Activated CD4-positive, alpha-beta T cell treated with anti-CD3 and anti-CD28 coated beads, Interleukin-2, amount 50 U/mL, for 4 hours (primary cell): Measurements from ENCODE around the gene ZNF536.
"Not testable (repeated sequence)": the region's sequence is repeated elsewhere in the genome, so short reads cannot be mapped to it uniquely, and the experiment has no call there.

Experiments
- DNase-seq, 2 experiments: peaks; one replicate each; pipeline ENCODE4 v3.0.0-alpha.2; 2020

Gene ZNF536

GRCh38 chr19:30448386-30449077, 76.3 kb downstream of the ZNF536 start:
- DNase-seq = no peak

DNA sequence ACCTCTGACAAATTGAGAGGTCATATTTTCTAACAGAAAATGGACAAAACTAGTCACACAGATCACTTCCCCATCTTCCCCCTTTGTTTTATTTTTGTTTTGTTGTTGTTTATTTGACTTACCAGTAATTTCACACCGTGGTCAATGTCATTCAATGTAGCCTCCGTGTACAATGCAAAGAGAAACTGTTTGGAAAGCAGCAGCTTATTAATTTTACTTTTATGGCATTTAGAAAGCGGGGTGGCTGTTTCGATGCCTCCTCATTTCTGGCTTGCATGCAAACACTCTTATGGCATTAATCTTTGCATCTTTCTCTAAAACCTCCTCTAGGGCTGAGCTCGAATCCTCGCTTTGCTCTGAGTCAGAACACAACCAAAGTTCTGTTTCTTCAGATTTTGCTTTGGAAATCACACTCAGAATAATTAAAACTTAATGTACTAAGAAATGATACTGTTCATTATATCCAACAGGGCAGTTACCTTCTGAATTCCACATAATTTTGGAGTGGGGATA, 77.0 kb downstream of the ZNF536 start:
- DNase-seq = no peak

DNA sequence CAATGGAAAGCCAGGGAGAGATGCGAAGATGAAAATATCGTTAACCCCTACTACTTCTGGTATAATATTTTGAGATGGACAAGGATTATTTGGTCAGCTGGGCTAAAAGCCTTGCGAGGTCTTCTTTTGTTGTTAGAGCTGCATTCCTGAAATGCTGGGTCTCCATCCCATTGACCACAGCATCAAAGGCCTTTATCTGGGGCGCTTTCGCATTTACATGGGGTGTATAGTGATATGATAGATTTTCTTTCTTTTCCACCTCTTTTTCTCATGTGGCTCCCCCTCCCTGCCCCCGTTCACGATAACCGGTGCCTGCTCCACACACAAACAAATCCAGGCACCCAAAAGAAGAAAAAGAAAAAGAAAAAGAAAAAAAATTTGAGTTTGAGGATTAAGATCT, 77.5 kb downstream of the ZNF536 start:
- no peak for DNase-seq

GRCh38 chr19:30450100-30450499, 77.9 kb downstream of the ZNF536 start:
- no peak for DNase-seq

GRCh38 chr19:30450835-30451321, 78.7 kb downstream of the ZNF536 start:
- no peak for DNase-seq

GRCh38 chr19:30452931-30453330, 80.7 kb downstream of the ZNF536 start:
- no peak for DNase-seq

DNA sequence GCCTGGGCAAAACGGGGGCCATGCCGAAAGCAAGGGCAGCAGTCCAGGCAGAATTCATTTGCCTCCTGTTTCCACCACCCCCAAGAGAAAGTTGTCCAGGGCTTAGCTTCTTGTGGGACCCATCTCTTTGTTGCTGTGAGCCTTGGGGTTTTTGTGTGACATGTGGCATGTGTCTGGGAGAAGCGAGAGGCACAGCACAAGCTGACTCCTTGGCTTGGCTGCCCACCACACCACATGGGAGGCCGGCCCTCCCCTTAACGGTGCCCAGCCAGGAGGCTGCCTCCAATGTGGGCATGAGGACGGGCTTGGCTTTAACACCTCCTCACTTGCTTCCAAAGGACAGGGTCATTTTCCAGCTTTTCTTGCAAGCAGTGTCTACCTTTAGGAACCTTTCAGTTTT, 81.6 kb downstream of the ZNF536 start:
- no peak for DNase-seq

DNA sequence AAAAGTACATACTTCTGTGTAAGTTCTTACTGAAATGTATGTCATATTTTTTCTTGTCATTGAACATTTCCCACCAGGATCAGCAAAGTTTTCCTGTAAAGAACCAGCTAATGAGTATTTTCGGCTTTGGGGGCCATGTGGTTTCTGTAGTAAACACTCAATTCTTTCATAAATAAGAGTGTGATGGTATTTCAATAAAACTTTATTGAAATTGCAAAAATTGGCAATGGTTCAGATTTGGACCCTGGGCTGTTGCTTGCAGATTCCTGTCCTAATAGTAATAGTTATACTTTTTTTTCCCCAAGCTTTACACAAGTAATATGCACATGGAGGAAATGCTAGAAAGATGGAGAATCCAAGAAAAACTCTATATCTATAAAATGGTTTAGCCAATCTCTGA, 83.7 kb downstream of the ZNF536 start:
- DNase-seq = no peak

- no peak for DNase-seq
Observed at GRCh38 chr19:30457484-30457883, 85.3 kb downstream of the ZNF536 start.

- DNase-seq = no peak
Observed at GRCh38 chr19:30459859-30460258, 87.7 kb downstream of the ZNF536 start.

DNA sequence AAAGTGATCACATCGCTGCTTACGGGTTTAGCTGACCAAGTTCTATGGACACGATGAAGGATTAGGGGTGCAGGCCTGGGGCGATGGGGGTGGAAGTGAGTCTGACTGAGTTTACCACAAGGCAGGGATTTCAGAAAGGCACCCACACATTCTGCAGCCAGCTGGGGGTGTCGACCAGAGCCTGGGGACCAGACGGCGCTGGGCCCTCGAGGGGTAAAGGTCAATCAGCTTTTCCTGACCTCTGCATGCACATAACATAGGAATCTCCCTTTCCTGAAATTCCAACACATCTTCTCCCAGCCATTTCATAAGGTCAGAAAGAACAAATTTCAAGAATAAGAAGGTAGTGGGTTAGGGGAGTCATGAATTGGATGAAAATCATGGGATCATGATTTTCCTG, 92.0 kb downstream of the ZNF536 start:
- no peak for DNase-seq

GRCh38 chr19:30466598-30466997, 94.4 kb downstream of the ZNF536 start:
- DNase-seq = not testable (repeated sequence)

GRCh38 chr19:30467239-30467638, 95.1 kb downstream of the ZNF536 start:
- no peak for DNase-seq

DNA sequence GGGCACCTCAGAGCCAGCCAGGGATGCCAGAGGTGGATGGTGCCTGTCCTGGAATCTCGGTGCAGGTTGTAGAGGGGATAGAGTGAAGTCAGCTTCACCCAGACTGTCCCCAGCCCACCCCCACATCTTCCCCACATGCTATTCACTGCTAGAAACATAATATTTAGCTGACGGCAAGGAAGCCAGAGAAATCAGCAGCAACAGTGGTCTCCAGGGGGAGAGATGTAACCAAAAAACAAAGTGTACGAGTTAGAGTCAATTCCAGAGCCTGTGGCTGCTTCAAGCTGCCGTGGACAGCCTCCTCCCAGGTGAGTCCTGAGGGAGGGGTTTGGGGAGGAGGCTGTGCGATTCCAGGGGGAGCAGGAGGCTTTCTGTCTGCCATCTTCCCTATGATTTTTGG, 97.6 kb downstream of the ZNF536 start:
- no peak for DNase-seq

DNA sequence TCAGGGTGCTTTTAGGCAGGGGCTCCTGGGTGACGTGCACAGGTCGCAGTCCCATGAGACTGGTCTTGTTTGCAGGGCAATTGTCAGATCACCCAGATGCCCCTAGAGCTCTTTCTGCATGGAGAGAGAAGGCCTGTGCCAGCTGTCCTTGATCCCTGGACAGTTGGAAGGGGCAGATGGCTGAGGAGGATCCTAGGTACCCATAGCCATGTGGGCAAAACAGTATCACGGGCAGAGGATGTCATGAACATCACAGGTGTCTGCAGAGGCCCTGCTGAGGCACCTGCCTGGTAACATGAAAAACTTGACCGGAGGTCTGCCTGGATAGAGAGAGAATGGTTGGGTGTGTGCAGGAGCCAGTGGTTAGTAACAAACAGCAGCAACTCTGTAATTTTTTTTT, 99.3 kb downstream of the ZNF536 start:
- DNase-seq = no peak

- DNase-seq = no peak
Observed at GRCh38 chr19:30473334-30473867, 101.2 kb downstream of the ZNF536 start.

- DNase-seq = no peak
Observed at GRCh38 chr19:30476997-30477396, 104.8 kb downstream of the ZNF536 start.

GRCh38 chr19:30479231-30479630, 107.0 kb downstream of the ZNF536 start:
- DNase-seq = no peak

DNA sequence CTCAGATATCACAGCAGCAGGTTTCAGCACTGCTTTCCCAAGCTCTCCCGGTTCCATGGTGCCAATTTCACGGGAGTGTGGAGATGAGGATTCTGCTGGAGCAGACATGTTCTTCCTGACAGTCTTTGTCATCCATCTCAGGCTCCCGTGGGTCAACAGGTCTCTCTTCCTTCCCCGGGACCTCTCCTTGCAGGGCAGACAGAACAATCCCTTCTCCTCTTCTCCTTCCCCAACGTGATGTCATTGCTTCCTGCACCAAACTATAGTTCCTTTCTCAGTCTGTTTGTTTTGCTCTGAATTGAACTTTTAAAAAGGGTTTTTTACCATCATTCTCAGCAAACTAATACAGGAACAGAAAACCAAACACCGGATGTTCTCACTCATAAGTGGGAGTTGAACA, 107.9 kb downstream of the ZNF536 start:
- no peak for DNase-seq

DNA sequence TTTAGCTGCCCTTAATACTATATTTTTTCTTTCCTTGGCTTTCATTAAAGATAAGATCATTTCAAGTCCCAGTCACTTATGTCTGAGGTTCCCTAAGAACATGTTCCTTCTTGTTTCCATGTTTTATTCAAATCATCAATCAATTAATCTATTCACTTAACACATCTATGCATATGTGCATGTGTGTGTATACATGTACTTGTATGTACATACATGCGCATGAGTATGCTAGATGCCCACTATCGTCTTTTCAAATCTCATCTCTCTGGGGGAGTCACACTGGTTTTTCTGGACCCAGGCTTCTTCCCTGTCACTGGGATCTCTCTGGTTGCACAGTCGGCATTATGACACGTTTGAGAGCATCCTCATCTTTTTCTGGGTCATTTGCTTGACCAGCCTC, 108.9 kb downstream of the ZNF536 start:
- DNase-seq = no peak

DNA sequence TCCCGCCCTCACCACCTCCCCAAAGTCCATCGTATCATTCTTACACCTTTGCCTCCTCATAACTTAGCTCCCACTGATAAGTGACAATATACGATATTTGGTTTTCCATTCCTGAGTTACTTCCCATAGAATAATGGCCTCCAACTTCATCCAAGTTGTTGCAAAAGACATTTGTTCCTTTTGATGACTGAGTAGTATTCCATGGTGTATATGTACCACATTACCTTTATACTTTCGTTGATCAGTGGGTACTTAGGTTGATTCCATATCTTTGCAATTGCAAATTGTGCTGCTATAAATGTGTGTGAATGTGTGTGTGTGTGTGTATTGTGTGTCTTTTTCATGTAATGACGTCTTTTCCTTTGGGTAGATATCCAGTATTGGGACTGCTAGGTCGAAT, 109.6 kb downstream of the ZNF536 start:
- DNase-seq = no peak

DNA sequence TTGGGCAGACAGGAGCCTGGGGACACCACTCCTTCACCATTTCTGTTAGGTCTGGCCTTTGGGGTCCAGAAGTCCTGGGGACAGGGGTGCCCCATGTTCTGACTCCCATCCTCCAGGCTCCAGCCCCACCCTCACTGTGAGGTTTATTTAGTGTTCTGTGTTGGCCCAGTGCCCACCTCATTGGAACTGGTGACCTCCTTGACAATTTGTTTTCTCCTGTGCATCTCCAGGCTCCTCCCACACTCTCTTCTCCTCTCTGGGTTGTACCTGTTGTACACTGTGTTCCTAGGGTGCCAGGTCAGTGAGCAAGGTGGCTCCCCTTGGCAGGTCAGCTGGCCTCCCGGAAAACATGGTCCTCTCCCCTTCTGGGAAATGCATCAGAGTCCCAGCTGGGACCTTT, 110.8 kb downstream of the ZNF536 start:
- DNase-seq = no peak

DNA sequence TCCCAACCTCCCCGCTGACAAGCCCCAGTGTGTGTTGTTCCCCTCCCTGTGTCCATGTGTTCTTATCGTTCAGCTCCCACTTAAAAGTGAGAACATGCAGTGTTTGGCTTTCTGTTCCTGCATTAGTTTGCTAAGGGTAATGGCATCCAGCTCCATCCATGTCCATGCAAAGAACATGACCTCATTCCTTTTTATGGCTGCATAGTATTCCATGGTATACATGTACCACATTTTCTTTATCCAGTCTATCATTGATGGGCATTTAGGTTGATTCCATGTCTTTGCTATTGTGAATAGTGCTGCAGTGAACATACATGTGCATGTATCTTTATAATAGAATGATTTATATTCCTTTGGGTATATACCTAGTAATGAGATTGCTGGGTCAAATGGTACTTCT, 114.1 kb downstream of the ZNF536 start:
- not testable (repeated sequence) for DNase-seq

DNA sequence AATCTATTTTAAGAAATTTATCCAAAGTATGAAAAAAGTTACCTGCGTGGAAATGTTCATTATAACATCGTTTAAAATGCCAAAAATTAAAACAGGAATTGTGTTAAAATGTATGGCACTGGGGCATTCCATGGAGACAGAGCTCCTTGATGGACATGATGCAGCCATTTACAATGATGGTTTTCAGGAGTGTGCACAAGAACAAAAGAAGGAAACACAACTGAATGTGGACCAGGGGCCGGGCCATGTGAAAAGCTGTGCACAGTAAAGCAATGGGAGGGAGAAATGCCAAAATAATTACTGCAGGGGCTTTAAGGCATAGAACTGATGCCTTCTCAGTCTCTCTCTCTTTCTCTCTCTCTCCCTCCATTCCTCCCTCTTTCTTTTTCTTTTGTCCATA, 115.0 kb downstream of the ZNF536 start:
- DNase-seq = no peak

- no peak for DNase-seq
Observed at GRCh38 chr19:30488191-30488590, 116.0 kb downstream of the ZNF536 start.
